GM23338 (cell line): ENCODE results near the gene ADCY5. TPM values are rescaled to one million over a fixed set of nuclear protein-coding genes. Genes with fewer than 3 reads are reported as not detected.

ENCODE experiments used
- ATAC-seq: fragments of 200-7000 bp; cut with Tn5 transposase; 3 replicates; pipeline ENCODE4 v1.9.1; 2020
- DNase-seq: peaks from one replicate; pipeline ENCODE4 v3.0.0-alpha.2; 2015; ENCODE audit warnings: low spot score
- H2AFZ ChIP-seq: fragments of 200-600 bp; sonication (generic); 2 replicates; pipeline ENCODE4 v1.8.0; 2016; ENCODE audit warnings: antibody characterized with exemption, mild to moderate bottlenecking, moderate library complexity
- H3F3A ChIP-seq: fragments of 200-600 bp; sonication (generic); replicated peaks from 2 replicates; pipeline ENCODE4 v1.8.0; 2017; ENCODE audit warnings: antibody characterized with exemption, mixed run types, low read depth
- H3K27ac ChIP-seq: fragments of 200-600 bp; sonication (generic); 2 replicates; pipeline ENCODE4 v1.6.1; 2016; ENCODE audit warnings: low read depth
- H3K27me3 ChIP-seq: fragments of 200-600 bp; sonication (generic); 2 replicates; pipeline ENCODE4 v1.8.0; 2016; ENCODE audit warnings: mild to moderate bottlenecking, mixed run types, moderate library complexity; ENCODE audit not compliant: insufficient read depth
- H3K36me3 ChIP-seq: fragments of 200-600 bp; sonication (generic); 2 replicates; pipeline ENCODE4 v1.8.0; 2016; ENCODE audit warnings: mild to moderate bottlenecking; ENCODE audit not compliant: insufficient read depth
- H3K4me1 ChIP-seq: fragments of 200-600 bp; sonication (generic); 2 replicates; pipeline ENCODE4 v1.8.0; 2016; ENCODE audit warnings: mild to moderate bottlenecking, moderate library complexity; ENCODE audit not compliant: insufficient read depth
- H3K4me2 ChIP-seq: fragments of 200-600 bp; sonication (generic); 2 replicates; pipeline ENCODE4 v1.7.1; 2017; ENCODE audit warnings: mixed run types
- H3K4me3 ChIP-seq: fragments of 200-600 bp; sonication (generic); 2 replicates; pipeline ENCODE4 v1.6.1; 2016; ENCODE audit warnings: mixed run types
- H3K79me2 ChIP-seq: fragments of 200-600 bp; sonication (generic); replicated peaks from 2 replicates; pipeline ENCODE4 v1.8.0; 2017; ENCODE audit warnings: mild to moderate bottlenecking; ENCODE audit not compliant: insufficient read depth
- H3K9me2 ChIP-seq: fragments of 200-600 bp; sonication (generic); 2 replicates; pipeline ENCODE4 v1.8.0; 2017; ENCODE audit not compliant: insufficient read depth
- H4K20me1 ChIP-seq: fragments of 200-600 bp; sonication (generic); replicated peaks from 2 replicates; pipeline ENCODE4 v1.8.0; 2017; ENCODE audit warnings: mild to moderate bottlenecking; ENCODE audit not compliant: insufficient read depth
- H3K27ac Mint-ChIP-seq: 2 replicates; pipeline ENCODE4 v1.8.0; 2020; ENCODE audit warnings: inconsistent platforms, mild to moderate bottlenecking, moderate library complexity, mixed read lengths
- H3K27me3 Mint-ChIP-seq: 3 replicates; pipeline ENCODE4 v1.8.0; 2022; ENCODE audit warnings: low read depth, mild to moderate bottlenecking, moderate library complexity, mixed read lengths, inconsistent platforms; ENCODE audit not compliant: insufficient read depth, poor library complexity
- H3K36me3 Mint-ChIP-seq: 3 replicates; pipeline ENCODE4 v1.8.0; 2021; ENCODE audit warnings: low read depth, mild to moderate bottlenecking, inconsistent platforms, moderate library complexity, mixed read lengths
- H3K4me1 Mint-ChIP-seq: 3 replicates; pipeline ENCODE4 v1.8.0; 2020; ENCODE audit warnings: mild to moderate bottlenecking, inconsistent platforms, mixed read lengths
- H3K4me3 Mint-ChIP-seq: 3 replicates; pipeline ENCODE4 v1.8.0; 2021; ENCODE audit warnings: moderate library complexity, mild to moderate bottlenecking, inconsistent platforms, mixed read lengths
- H3K9me3 Mint-ChIP-seq: 3 replicates; pipeline ENCODE4 v1.8.0; 2020; ENCODE audit warnings: moderate library complexity, mild to moderate bottlenecking, inconsistent platforms, mixed read lengths
- CTCF ChIP-seq, 2 experiments: fragments of 200-600 bp in 1 of 2; sonication (generic) in 1 of 2; conservative IDR thresholded peaks; 2 replicates each; pipeline versions ENCODE4 v1.5.1 to v1.6.1; 2016 to 2017; ENCODE audit warnings: antibody characterized with exemption in 2 of 2, low read depth in 2 of 2, mild to moderate bottlenecking in 2 of 2, moderate library complexity in 1 of 2
- ETS1 ChIP-seq: IDR thresholded peaks from 2 replicates; pipeline ENCODE4 v1.6.1; 2016; ENCODE audit warnings: antibody characterized with exemption
- EZH2phosphoT487 ChIP-seq: fragments of 200-600 bp; sonication (generic); IDR thresholded peaks from one replicate; pipeline ENCODE4 v1.8.1; 2018; ENCODE audit warnings: antibody characterized with exemption; ENCODE audit not compliant: unreplicated experiment
- JUNB ChIP-seq: IDR thresholded peaks from one replicate; pipeline ENCODE4 v1.6.1; 2016; ENCODE audit warnings: antibody characterized with exemption; ENCODE audit not compliant: unreplicated experiment
- NANOG ChIP-seq: IDR thresholded peaks from 2 replicates; pipeline ENCODE4 v1.6.1; 2016; ENCODE audit warnings: antibody characterized with exemption, borderline replicate concordance
- POLR2AphosphoS5 ChIP-seq: IDR thresholded peaks from 2 replicates; pipeline ENCODE4 v1.6.1; 2016; ENCODE audit warnings: antibody characterized with exemption, low read depth
- STAT1 ChIP-seq: IDR thresholded peaks from one replicate; pipeline ENCODE4 v1.6.1; 2016; ENCODE audit warnings: antibody characterized with exemption; ENCODE audit not compliant: unreplicated experiment
- ZNF462 ChIP-seq: fragments of 250-450 bp; sonication (Bioruptor Pico); IDR thresholded peaks from 2 replicates; pipeline ENCODE4 v1.5.0; 2020; ENCODE audit warnings: mild to moderate bottlenecking, moderate library complexity
- polyA plus RNA-seq: library from polyadenylated mRNA; unstranded; fragments of >200 nt; fragmentation: Nextera tagmentation; extraction: Ambion mirVana; gene quantifications from 2 replicates; pipeline ENCODE4 v1.2.1, GENCODE V29; 2016
- total RNA-seq: library from RNA; depleted of rRNA; stranded (reverse); fragments of >200 nt; shearing (Covaris generic); gene quantifications from 2 replicates; pipeline ENCODE4 v1.2.3, GENCODE V29; 2014

The ADCY5 gene
- total and polyA plus RNA-seq, 2 experiments from 2014 or later: 3.5 to 10.2 TPM

DNA sequence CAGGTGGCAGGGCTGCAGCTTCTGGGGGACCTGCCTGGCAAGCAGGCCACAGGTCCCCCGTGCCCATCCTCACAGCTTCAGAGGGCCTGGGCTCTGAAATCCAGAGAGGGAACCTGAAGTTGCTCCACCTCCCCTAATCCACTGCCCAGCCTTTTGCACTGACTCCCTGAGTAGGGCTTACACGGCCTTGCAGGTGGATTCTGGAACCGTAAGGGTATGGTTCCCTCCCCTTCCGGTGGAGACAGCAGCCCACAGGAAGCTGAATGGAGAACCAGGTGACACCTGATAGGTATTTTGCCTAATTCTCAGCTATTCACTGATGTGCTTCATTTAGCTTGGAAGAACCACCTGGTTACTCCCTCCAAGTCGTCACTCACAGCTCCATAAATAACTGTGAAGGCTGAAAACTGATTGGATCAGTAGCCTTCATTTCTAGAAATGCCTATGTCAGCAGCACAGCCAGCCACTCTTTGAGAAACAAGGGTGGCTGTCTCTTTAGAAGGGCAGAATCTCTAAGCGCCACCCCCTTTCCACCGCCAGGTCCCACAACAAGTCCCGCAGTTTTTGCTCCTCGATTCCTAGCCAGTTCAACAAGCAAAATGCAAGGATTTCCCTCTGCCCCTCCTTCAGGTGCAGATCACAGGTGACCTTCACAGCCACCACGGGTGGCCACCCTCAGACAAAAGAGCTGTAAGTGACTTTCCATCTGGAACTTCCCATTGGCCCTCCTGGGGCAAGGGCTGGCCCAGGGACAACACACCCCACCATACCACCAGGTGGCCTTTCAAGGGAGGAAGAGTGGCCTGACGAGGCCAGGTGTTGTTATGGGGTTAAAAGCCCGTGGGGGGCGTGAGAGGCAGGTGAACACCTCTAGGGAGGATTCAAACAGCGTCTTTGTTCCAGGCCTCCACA, 134.3 kb downstream of the ADCY5 start (continued):
- TF ChIP-seq STAT1 (no peak), JUNB (no peak), NANOG (peak; percentile 31; the same call in 1 of the 2 replicates), ZNF462 (CRISPR knock-in tag) (peak; percentile 85; the same call in 1 of the 2 replicates), ETS1 (no peak), POLR2AphosphoS5 (peak; percentile 44)

GRCh38 chr3:123313889-123314288, 135.0 kb downstream of the ADCY5 start:
- Histone ChIP-seq H2AFZ (no peak overlapping the region), H3K79me2 (peaks cover 8% of the 10 kb centered on the region), H3K4me1 (peaks cover 60% of the 10 kb centered on the region), H4K20me1 (no peaks in the 10 kb centered on the region), H3K27me3 (no peaks in the 10 kb centered on the region), H3K9me2 (no peaks in the 10 kb centered on the region), H3K36me3 (no peaks in the 10 kb centered on the region), H3K27ac (peak overlapping the region; percentile 93), H3K4me2 (peak overlapping the region; percentile 13), H3F3A (peaks cover 22% of the 10 kb centered on the region), H3K4me3 (peak overlapping the region; percentile 13; the same call in 1 of the 2 replicates)
- Mint-ChIP-seq H3K27ac (peak overlapping the region; percentile 99), H3K4me1 (peaks cover 76% of the 10 kb centered on the region), H3K36me3 (peaks cover 7% of the 10 kb centered on the region), H3K9me3 (no peaks in the 10 kb centered on the region; the same call in 2 of the 3 replicates), H3K4me3 (peak overlapping the region; percentile 70), H3K27me3 (peaks cover 26% of the 10 kb centered on the region)
- DNase-seq (no peak), ATAC-seq (no peak)
- TF ChIP-seq CTCF (conservative IDR thresholded peaks at IDR 0.05; ENCODE audit: low read depth in 2 of 2): no peak
- no peak for TF ChIP-seq EZH2phosphoT487
- TF ChIP-seq ETS1: no peak
- no peak for TF ChIP-seq STAT1
